Spleen (tissue), 11 donors: ENCODE results near the gene CASP2. TPM values are rescaled to one million over a fixed set of nuclear protein-coding genes. Genes with fewer than 3 reads are reported as not detected.
A peak's percentile ranks its signal among the peaks of the same experiment; 100 is the strongest.

Source experiments
- DNase-seq: peaks from one replicate; pipeline ENCODE4 v3.0.0-alpha.2; 2020
- H3K27ac ChIP-seq, 8 donors: fragments of 200-600 bp; sonication (generic) in 7 of 8; 1 replicate in 4 of 8; 2 replicates in 4 of 8; pipeline versions ENCODE4 v1.5.0 to v1.8.0; 2016 to 2021; ENCODE audit warnings: inconsistent platforms in 4 of 8, mild to moderate bottlenecking in 4 of 8, moderate library complexity in 1 of 8
- H3K27me3 ChIP-seq, 7 donors: fragments of 200-600 bp; sonication (generic) in 6 of 7; replicated peaks in 1 of 7; 1 replicate in 4 of 7; 2 replicates in 3 of 7; pipeline versions ENCODE4 v1.5.0 to v1.8.0; 2016 to 2021; ENCODE audit warnings: inconsistent platforms in 3 of 7, mild to moderate bottlenecking in 1 of 7
- H3K36me3 ChIP-seq, 6 donors: fragments of 200-600 bp; sonication (generic) in 5 of 6; 1 replicate in 4 of 6; 2 replicates in 2 of 6; pipeline versions ENCODE4 v1.5.0 to v1.8.0; 2016 to 2021; ENCODE audit warnings: inconsistent platforms in 2 of 6
- H3K4me1 ChIP-seq, 6 donors: fragments of 200-600 bp; sonication (generic) in 5 of 6; 1 replicate in 3 of 6; 2 replicates in 3 of 6; pipeline versions ENCODE4 v1.5.0 to v1.8.0; 2016 to 2021; ENCODE audit warnings: inconsistent platforms in 3 of 6
- H3K4me3 ChIP-seq, 8 donors: fragments of 200-600 bp; sonication (generic) in 7 of 8; 1 replicate in 4 of 8; 2 replicates in 4 of 8; pipeline versions ENCODE4 v1.5.0 to v1.8.0; 2016 to 2021; ENCODE audit warnings: inconsistent platforms in 4 of 8, mild to moderate bottlenecking in 4 of 8, moderate library complexity in 2 of 8
- H3K9me3 ChIP-seq, 8 donors: fragments of 200-600 bp; sonication (generic) in 7 of 8; 1 replicate in 4 of 8; 2 replicates in 4 of 8; pipeline versions ENCODE4 v1.5.0 to v1.8.0; 2016 to 2021; ENCODE audit warnings: inconsistent platforms in 4 of 8
- POLR2A ChIP-seq, 3 donors: fragments of 450-650 bp; IDR thresholded peaks; one replicate each; pipeline ENCODE4 v1.5.1; 2017; ENCODE audit warnings: antibody characterized with exemption in 3 of 3, mild to moderate bottlenecking in 1 of 3
- POLR2AphosphoS5 ChIP-seq, 3 donors: sonication (generic); formaldehyde crosslinking; IDR thresholded peaks; one replicate each; pipeline ENCODE4 v1.5.1; 2017; ENCODE audit warnings: antibody characterized with exemption in 3 of 3
- WGBS, 5 donors: extraction: QIAGEN DNeasy Blood & Tissue Kit in 3 of 5; methylation state at CpG; one replicate each; pipeline versions ENCODE4 v1.1.5 to v1.1.7; 2013 to 2018; 5-methylcytosine and 5-hydroxymethylcytosine counted together
- intact Hi-C: fragments of 100-400 bp; cut with DNase I; formaldehyde crosslinking; loops from one replicate; pipeline ENCODE4 v1.15.0; 2023; ENCODE audit warnings: low total_unique reads
- polyA plus RNA-seq, 3 donors: library from polyadenylated mRNA; stranded (reverse); fragments of 200-250 nt; gene quantifications; one replicate each; pipeline ENCODE4 v1.2.1, GENCODE V29; 2013
- total RNA-seq, 7 donors: library from RNA; depleted of rRNA in 3 of 7; stranded (reverse); fragments of >200 nt in 3 of 7; fragmentation: NEBNext Ultra II Directional in 4 of 7; extraction: Animal tissue kit (Norgen Biotek cat#: 25700) in 4 of 7; gene quantifications; one replicate each; pipeline versions ENCODE4 v1.1.0 to v1.2.1, GENCODE V29; 2016 to 2021
- TF ChIP-seq, protein P1 (sequence below), 11 experiments: fragments of 200-600 bp in 7 of 11; fragments of 450-650 bp in 4 of 11; sonication (generic) in 4 of 11; IDR thresholded peaks in 8 of 11; conservative IDR thresholded peaks in 3 of 11; 1 replicate in 7 of 11; 2 replicates in 4 of 11; pipeline versions ENCODE4 v1.4.0 to v1.8.0; 2016 to 2021; ENCODE audit warnings: antibody characterized with exemption in 11 of 11, inconsistent platforms in 4 of 11, mild to moderate bottlenecking in 1 of 11
- donor health status: healthy with polysubstance abuse.
- donor health status: DM: no; HTN: no; CAD: no; lungs with moderate emphysema.
- donor health status: DM: no; HTN: no; CAD: no.
- donor health status: Bipolar disorder and iron deficiency.
- donor health status: healthy.
- donor health status: DM: no; HTN: no; CAD: no.
- donor health status: DM: yes; HTN: yes; CAD: no.

CASP2 gene
- total and polyA plus RNA-seq, 10 donors = 9.9 to 51.0 (median 34.4) TPM

DNA sequence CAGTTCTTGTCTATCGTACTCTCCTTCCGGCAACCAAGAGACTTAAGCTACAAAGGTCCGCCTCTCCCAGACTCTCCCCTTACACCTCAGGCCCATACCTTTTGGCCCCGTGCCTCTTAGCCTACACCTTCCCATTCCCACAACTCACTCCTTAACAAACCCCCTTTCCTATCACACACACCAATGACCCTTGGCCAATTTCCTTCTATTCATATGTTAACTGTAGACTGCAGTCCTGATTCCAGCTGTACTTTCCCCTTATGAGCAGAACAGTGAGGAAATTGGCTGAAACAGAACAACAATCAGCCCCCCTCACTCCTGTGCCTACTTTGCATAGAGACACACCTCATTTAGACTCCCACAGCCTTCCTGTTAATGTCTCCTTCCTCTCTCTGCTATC, 4.8 kb upstream of the CASP2 start:
- TF ChIP-seq, protein P1, sequence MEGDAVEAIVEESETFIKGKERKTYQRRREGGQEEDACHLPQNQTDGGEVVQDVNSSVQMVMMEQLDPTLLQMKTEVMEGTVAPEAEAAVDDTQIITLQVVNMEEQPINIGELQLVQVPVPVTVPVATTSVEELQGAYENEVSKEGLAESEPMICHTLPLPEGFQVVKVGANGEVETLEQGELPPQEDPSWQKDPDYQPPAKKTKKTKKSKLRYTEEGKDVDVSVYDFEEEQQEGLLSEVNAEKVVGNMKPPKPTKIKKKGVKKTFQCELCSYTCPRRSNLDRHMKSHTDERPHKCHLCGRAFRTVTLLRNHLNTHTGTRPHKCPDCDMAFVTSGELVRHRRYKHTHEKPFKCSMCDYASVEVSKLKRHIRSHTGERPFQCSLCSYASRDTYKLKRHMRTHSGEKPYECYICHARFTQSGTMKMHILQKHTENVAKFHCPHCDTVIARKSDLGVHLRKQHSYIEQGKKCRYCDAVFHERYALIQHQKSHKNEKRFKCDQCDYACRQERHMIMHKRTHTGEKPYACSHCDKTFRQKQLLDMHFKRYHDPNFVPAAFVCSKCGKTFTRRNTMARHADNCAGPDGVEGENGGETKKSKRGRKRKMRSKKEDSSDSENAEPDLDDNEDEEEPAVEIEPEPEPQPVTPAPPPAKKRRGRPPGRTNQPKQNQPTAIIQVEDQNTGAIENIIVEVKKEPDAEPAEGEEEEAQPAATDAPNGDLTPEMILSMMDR (IDR thresholded peaks at IDR 0.05 in 8 of 11, conservative IDR thresholded peaks at IDR 0.05 in 3 of 11) = no peak
- TF ChIP-seq POLR2AphosphoS5 (IDR thresholded peaks at IDR 0.05) (no peak), POLR2A (IDR thresholded peaks at IDR 0.05) (no peak)
- intact Hi-C loops = no loop called here
- Histone ChIP-seq H3K4me1 (peaks cover 15 to 44% (median 30%) of the 10 kb centered on the region in 6 donors), H3K27ac (peak overlapping the region in 3 of 8 donors; percentile 17 to 38 (median 19)), H3K4me3 (no peak overlapping the region), H3K27me3 (no peaks in the 10 kb centered on the region), H3K9me3 (no peaks in the 10 kb centered on the region), H3K36me3 (no peaks in the 10 kb centered on the region)
- no peak for DNase-seq
- WGBS, 5 donors = 81 to 95% (median 94%) methylated on average over 4 of the region's 4 CpGs

DNA sequence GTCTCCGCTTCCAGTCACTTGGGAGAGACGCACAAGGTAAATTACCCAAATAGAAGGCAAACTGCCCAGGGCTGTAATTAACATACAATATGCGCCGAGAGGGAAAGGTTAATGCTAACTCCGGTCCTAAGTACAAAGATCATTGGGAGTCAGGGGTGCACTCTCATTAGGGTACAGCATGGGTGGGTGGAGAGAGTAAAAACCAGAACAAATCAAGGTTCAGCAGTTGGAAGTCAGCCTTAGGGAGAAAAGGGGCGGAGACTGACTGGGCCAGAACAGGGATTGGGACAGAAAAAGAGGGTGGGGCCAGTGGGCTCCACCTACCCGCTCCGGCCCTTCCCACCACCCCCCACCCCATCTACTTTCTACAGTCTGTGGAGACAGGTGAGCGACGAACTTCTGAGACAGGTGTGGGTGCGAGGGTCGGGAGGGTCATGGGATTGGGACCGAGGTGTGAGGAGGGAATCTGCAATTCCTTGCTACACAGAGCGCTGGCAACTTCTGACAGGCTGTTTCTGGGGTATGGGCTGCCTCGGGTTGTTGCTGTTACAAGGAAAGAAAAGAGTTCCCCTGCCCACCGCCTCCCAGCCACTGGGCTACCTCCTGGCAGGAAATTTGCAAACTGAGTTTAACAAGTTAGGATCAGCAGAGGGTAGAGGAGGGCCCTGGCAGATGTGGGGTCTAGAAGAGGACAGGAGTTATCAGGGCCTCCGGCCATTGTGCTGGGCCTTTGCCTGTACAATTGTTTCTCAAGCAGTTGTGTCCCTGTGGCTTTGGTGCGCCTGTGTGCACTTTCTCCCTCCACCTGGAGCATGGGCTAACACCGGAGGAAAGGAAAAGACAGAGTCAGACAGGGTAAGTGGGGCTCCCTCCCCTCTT, 3.3 kb upstream of the CASP2 start, which contains the start of gene TMEM139:
Gene TMEM139 (plus strand): TSS at position 368 of the 879 bp plus-strand sequence. CDS start 1,000 bp downstream, outside the sequence.
- no peaks in the 10 kb centered on the region for H3K9me3 ChIP-seq
- no peak for DNase-seq
- peaks cover 15 to 45% (median 32%) of the 10 kb centered on the region in 6 donors for H3K4me1 ChIP-seq
- no peaks in the 10 kb centered on the region for H3K27me3 ChIP-seq
- intact Hi-C loops = no loop called here
- H3K4me3 ChIP-seq = no peak within 1 kb of the TSS
- H3K27ac ChIP-seq = peak within 1 kb of the TSS in 3 of 8 donors; percentile 17 to 38 (median 19)
- TF ChIP-seq, protein P1 (IDR thresholded peaks at IDR 0.05 in 8 of 11, conservative IDR thresholded peaks at IDR 0.05 in 3 of 11) = no peak
- TF ChIP-seq POLR2AphosphoS5 (IDR thresholded peaks at IDR 0.05) = no peak
- TF ChIP-seq POLR2A (IDR thresholded peaks at IDR 0.05) = no peak
- WGBS, 5 donors = 86 to 92% (median 90%) methylated on average over 19 of the region's 19 CpGs
- no peaks in the 10 kb centered on the region for H3K36me3 ChIP-seq

DNA sequence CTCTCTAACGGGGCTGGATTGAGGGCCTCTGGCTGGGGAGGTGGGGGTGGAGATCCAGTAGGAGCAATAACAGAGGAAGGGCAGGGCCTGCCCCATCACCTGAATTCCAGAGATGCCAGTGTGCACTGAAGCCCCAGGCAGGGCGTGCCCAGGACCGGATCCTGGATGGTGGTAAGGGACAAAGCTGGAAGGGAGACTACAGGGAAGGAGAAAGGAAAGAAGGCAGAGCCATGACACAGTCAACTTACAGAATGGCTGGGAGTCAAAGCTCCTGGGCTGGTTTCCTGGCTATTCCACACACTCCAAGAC, 2.7 kb upstream of the CASP2 start:
- H3K27me3 ChIP-seq = no peaks in the 10 kb centered on the region
- no peak for DNase-seq
- H3K4me1 ChIP-seq = peaks cover 15 to 45% (median 32%) of the 10 kb centered on the region in 6 donors
- intact Hi-C loops = no loop called here
- no peak for TF ChIP-seq POLR2AphosphoS5 (IDR thresholded peaks at IDR 0.05)
- TF ChIP-seq, protein P1 (IDR thresholded peaks at IDR 0.05 in 8 of 11, conservative IDR thresholded peaks at IDR 0.05 in 3 of 11) = no peak
- no peak for TF ChIP-seq POLR2A (IDR thresholded peaks at IDR 0.05)
- H3K36me3 ChIP-seq = no peaks in the 10 kb centered on the region
- H3K9me3 ChIP-seq = no peaks in the 10 kb centered on the region
- 85 to 99% (median 91%) methylated on average over 3 of the region's 3 CpGs for WGBS, 5 donors
- no peak overlapping the region for H3K4me3 ChIP-seq
- H3K27ac ChIP-seq = no peak overlapping the region

DNA sequence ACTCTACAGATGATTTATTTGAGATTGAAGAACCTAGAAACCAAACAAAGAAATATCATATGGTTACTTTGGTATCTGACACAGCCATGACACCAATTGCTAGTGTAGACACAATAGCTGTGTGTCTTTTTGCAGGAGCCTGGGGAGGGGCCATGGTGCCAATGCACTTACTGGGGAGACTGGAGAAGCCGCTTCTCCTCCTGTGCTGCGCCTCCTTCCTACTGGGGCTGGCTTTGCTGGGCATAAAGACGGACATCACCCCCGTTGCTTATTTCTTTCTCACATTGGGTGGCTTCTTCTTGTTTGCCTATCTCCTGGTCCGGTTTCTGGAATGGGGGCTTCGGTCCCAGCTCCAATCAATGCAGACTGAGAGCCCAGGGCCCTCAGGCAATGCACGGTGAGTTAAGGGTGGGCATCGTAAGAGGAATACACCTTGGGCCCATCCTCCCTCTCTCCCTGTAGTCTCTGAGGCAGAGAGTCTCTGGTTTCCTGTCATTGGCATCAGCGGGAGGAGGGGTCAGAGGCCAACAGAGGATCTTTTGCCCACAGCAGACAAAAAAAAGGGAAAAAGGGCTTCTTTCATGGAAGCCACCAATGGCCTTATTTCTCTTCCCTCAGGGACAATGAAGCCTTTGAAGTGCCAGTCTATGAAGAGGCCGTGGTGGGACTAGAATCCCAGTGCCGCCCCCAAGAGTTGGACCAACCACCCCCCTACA, 2.2 kb upstream of the CASP2 start:
- intact Hi-C loops = no loop called here
- Histone ChIP-seq H3K4me1 (peaks cover 18 to 47% (median 35%) of the 10 kb centered on the region in 6 donors), H3K27ac (no peak overlapping the region), H3K36me3 (no peaks in the 10 kb centered on the region), H3K4me3 (no peak overlapping the region), H3K9me3 (no peaks in the 10 kb centered on the region), H3K27me3 (no peaks in the 10 kb centered on the region)
- TF ChIP-seq POLR2AphosphoS5 (IDR thresholded peaks at IDR 0.05) = no peak
- no peak for TF ChIP-seq POLR2A (IDR thresholded peaks at IDR 0.05)
- TF ChIP-seq, protein P1 (IDR thresholded peaks at IDR 0.05 in 8 of 11, conservative IDR thresholded peaks at IDR 0.05 in 3 of 11) = no peak
- DNase-seq = no peak
- 91 to 98% (median 95%) methylated on average over 11 of the region's 11 CpGs for WGBS, 5 donors
